Spleen (tissue), 11 donors: ENCODE measurements around the gene RIPOR1. TPM values are rescaled to one million over a fixed set of nuclear protein-coding genes. Genes with fewer than 3 reads are reported as not detected.
A peak's percentile ranks its signal among the peaks of the same experiment; 100 is the strongest.

Experiments
- DNase-seq: peaks from one replicate; pipeline ENCODE4 v3.0.0-alpha.2; 2020
- H3K27ac ChIP-seq, 8 donors: fragments of 200-600 bp; sonication (generic) in 7 of 8; 1 replicate in 4 of 8; 2 replicates in 4 of 8; pipeline versions ENCODE4 v1.5.0 to v1.8.0; 2016 to 2021; ENCODE audit warnings: inconsistent platforms in 4 of 8, mild to moderate bottlenecking in 4 of 8, moderate library complexity in 1 of 8
- H3K27me3 ChIP-seq, 7 donors: fragments of 200-600 bp; sonication (generic) in 6 of 7; replicated peaks in 1 of 7; 1 replicate in 4 of 7; 2 replicates in 3 of 7; pipeline versions ENCODE4 v1.5.0 to v1.8.0; 2016 to 2021; ENCODE audit warnings: inconsistent platforms in 3 of 7, mild to moderate bottlenecking in 1 of 7
- H3K36me3 ChIP-seq, 6 donors: fragments of 200-600 bp; sonication (generic) in 5 of 6; 1 replicate in 4 of 6; 2 replicates in 2 of 6; pipeline versions ENCODE4 v1.5.0 to v1.8.0; 2016 to 2021; ENCODE audit warnings: inconsistent platforms in 2 of 6
- H3K4me1 ChIP-seq, 6 donors: fragments of 200-600 bp; sonication (generic) in 5 of 6; 1 replicate in 3 of 6; 2 replicates in 3 of 6; pipeline versions ENCODE4 v1.5.0 to v1.8.0; 2016 to 2021; ENCODE audit warnings: inconsistent platforms in 3 of 6
- H3K4me3 ChIP-seq, 8 donors: fragments of 200-600 bp; sonication (generic) in 7 of 8; 1 replicate in 4 of 8; 2 replicates in 4 of 8; pipeline versions ENCODE4 v1.5.0 to v1.8.0; 2016 to 2021; ENCODE audit warnings: inconsistent platforms in 4 of 8, mild to moderate bottlenecking in 4 of 8, moderate library complexity in 2 of 8
- H3K9me3 ChIP-seq, 8 donors: fragments of 200-600 bp; sonication (generic) in 7 of 8; 1 replicate in 4 of 8; 2 replicates in 4 of 8; pipeline versions ENCODE4 v1.5.0 to v1.8.0; 2016 to 2021; ENCODE audit warnings: inconsistent platforms in 4 of 8
- CTCF ChIP-seq, 11 experiments: fragments of 200-600 bp in 7 of 11; fragments of 450-650 bp in 4 of 11; sonication (generic) in 4 of 11; IDR thresholded peaks in 8 of 11; conservative IDR thresholded peaks in 3 of 11; 1 replicate in 7 of 11; 2 replicates in 4 of 11; pipeline versions ENCODE4 v1.4.0 to v1.8.0; 2016 to 2021; ENCODE audit warnings: antibody characterized with exemption in 11 of 11, inconsistent platforms in 4 of 11, mild to moderate bottlenecking in 1 of 11
- POLR2A ChIP-seq, 3 donors: fragments of 450-650 bp; IDR thresholded peaks; one replicate each; pipeline ENCODE4 v1.5.1; 2017; ENCODE audit warnings: antibody characterized with exemption in 3 of 3, mild to moderate bottlenecking in 1 of 3
- POLR2AphosphoS5 ChIP-seq, 3 donors: sonication (generic); formaldehyde crosslinking; IDR thresholded peaks; one replicate each; pipeline ENCODE4 v1.5.1; 2017; ENCODE audit warnings: antibody characterized with exemption in 3 of 3
- WGBS, 5 donors: extraction: QIAGEN DNeasy Blood & Tissue Kit in 3 of 5; methylation state at CpG; one replicate each; pipeline versions ENCODE4 v1.1.5 to v1.1.7; 2013 to 2018; 5-methylcytosine and 5-hydroxymethylcytosine counted together
- intact Hi-C: fragments of 100-400 bp; cut with DNase I; formaldehyde crosslinking; loops from one replicate; pipeline ENCODE4 v1.15.0; 2023; ENCODE audit warnings: low total_unique reads
- polyA plus RNA-seq, 3 donors: library from polyadenylated mRNA; stranded (reverse); fragments of 200-250 nt; gene quantifications; one replicate each; pipeline ENCODE4 v1.2.1, GENCODE V29; 2013
- total RNA-seq, 7 donors: library from RNA; depleted of rRNA in 3 of 7; stranded (reverse); fragments of >200 nt in 3 of 7; fragmentation: NEBNext Ultra II Directional in 4 of 7; extraction: Animal tissue kit (Norgen Biotek cat#: 25700) in 4 of 7; gene quantifications; one replicate each; pipeline versions ENCODE4 v1.1.0 to v1.2.1, GENCODE V29; 2016 to 2021
- donor health status: healthy with polysubstance abuse.
- donor health status: DM: no; HTN: no; CAD: no; lungs with moderate emphysema.
- donor health status: DM: no; HTN: no; CAD: no.
- donor health status: Bipolar disorder and iron deficiency.
- donor health status: healthy.
- donor health status: DM: no; HTN: no; CAD: no.
- donor health status: DM: yes; HTN: yes; CAD: no.

RIPOR1 gene
- total and polyA plus RNA-seq, 10 donors, result 29.9 to 242 (median 133) TPM

- intact Hi-C loops, result no loop called here
- Histone ChIP-seq H3K27me3 (no peaks in the 10 kb centered on the region), H3K27ac (peak overlapping the region in 3 of 8 donors; percentile 31 to 59 (median 36)), H3K4me3 (peak overlapping the region in 1 of 8 donors; percentile 86), H3K9me3 (no peaks in the 10 kb centered on the region), H3K4me1 (peaks cover 31 to 80% (median 71%) of the 10 kb centered on the region in 6 donors), H3K36me3 (peaks cover 0 to under 1% (median 0%) of the 10 kb centered on the region in 6 donors)
- WGBS, 5 donors, result 70 to 84% (median 81%) methylated on average over 8 of the region's 8 CpGs
- TF ChIP-seq POLR2AphosphoS5 (IDR thresholded peaks at IDR 0.05), result no peak
- no peak for DNase-seq
Observed at GRCh38 chr16:67565470-67566100, 37.0 kb downstream of the RIPOR1 start.

- H3K4me3 ChIP-seq, result no peak overlapping the region
- no peaks in the 10 kb centered on the region for H3K27me3 ChIP-seq
- intact Hi-C loops, result no loop called here
- H3K36me3 ChIP-seq, result peaks cover 0 to 55% (median 35%) of the 10 kb centered on the region in 6 donors
- TF ChIP-seq POLR2A (IDR thresholded peaks at IDR 0.05) (no peak), POLR2AphosphoS5 (IDR thresholded peaks at IDR 0.05) (no peak), CTCF (IDR thresholded peaks at IDR 0.05 in 8 of 11, conservative IDR thresholded peaks at IDR 0.05 in 3 of 11) (no peak)
- H3K27ac ChIP-seq, result no peak overlapping the region
- no peaks in the 10 kb centered on the region for H3K9me3 ChIP-seq
- WGBS, 5 donors, result 92 to 98% (median 94%) methylated on average over 2 of the region's 2 CpGs
- peaks cover 0 to 60% (median 34%) of the 10 kb centered on the region in 6 donors for H3K4me1 ChIP-seq
- DNase-seq, result no peak
Observed at GRCh38 chr16:67571464-67571863, 42.8 kb downstream of the RIPOR1 start.

GRCh38 chr16:67571981-67572431 is 43.4 kb downstream of the RIPOR1 start:
- no peak for DNase-seq
- Histone ChIP-seq H3K27me3 (no peaks in the 10 kb centered on the region), H3K4me3 (no peak overlapping the region), H3K4me1 (peaks cover 0 to 59% (median 29%) of the 10 kb centered on the region in 6 donors), H3K9me3 (no peaks in the 10 kb centered on the region), H3K27ac (no peak overlapping the region), H3K36me3 (peaks cover 0 to 60% (median 35%) of the 10 kb centered on the region in 6 donors)
- TF ChIP-seq POLR2A (IDR thresholded peaks at IDR 0.05) (no peak), POLR2AphosphoS5 (IDR thresholded peaks at IDR 0.05) (no peak), CTCF (IDR thresholded peaks at IDR 0.05 in 8 of 11, conservative IDR thresholded peaks at IDR 0.05 in 3 of 11) (no peak)
- intact Hi-C loops, result no loop called here
- 82 to 95% (median 90%) methylated on average over 4 of the region's 4 CpGs for WGBS, 5 donors

GRCh38 chr16:67579686-67580085 is 51.1 kb downstream of the RIPOR1 start:
- intact Hi-C loops, result no loop called here
- TF ChIP-seq CTCF (IDR thresholded peaks at IDR 0.05 in 8 of 11, conservative IDR thresholded peaks at IDR 0.05 in 3 of 11) (no peak), POLR2A (IDR thresholded peaks at IDR 0.05) (no peak), POLR2AphosphoS5 (IDR thresholded peaks at IDR 0.05) (no peak)

More at GRCh38 chr16:67579686-67580085, 51.1 kb downstream of the RIPOR1 start:
- peak overlapping the region in 1 of 8 donors; percentile 15 for H3K27ac ChIP-seq
- WGBS, 5 donors, result 79 to 87% (median 80%) methylated on average over 4 of the region's 4 CpGs
- H3K4me3 ChIP-seq, result no peak overlapping the region
- H3K27me3 ChIP-seq, result no peaks in the 10 kb centered on the region
- H3K9me3 ChIP-seq, result no peaks in the 10 kb centered on the region
- H3K36me3 ChIP-seq, result peaks cover 0 to 88% (median 23%) of the 10 kb centered on the region in 6 donors
- peaks cover 0 to 58% (median 6%) of the 10 kb centered on the region in 6 donors for H3K4me1 ChIP-seq
- no peak for DNase-seq
